ENCODE measurements around the gene HIGD1C.
A peak's percentile ranks its signal among the peaks of the same experiment; 100 is the strongest.

The HIGD1C gene

DNA sequence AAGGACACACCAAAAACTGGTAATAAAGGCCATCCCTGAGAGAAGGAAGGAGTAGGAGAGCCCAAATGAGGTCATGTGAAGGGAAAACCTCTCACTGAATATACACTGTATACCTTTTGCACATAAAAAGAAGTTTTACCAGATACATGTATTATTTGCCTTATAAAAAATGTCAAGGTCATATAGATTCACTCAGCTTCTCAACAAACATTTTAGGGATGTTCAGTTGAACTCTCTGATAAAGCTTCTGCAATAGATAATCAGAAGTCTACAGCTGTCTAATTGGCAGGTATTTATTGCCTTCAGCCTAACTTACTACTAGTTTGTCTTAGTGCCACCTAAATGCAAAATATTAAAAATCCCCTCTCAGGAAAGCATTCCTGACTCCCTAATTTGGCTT, 65.1 kb downstream of the HIGD1C start:
- DNase-seq = no peak

- no peak for DNase-seq
Observed at GRCh38 chr12:51018956-51019355, 66.6 kb downstream of the HIGD1C start.

GRCh38 chr12:51019927-51020326, 67.6 kb downstream of the HIGD1C start:
- DNase-seq = peak in 1 of 51 donors; percentile 7

Data from hypothalamus (tissue), 51 donors.